Neural cell (in vitro differentiated cells): Measurements from ENCODE around the gene SLC2A4RG.
"Not testable (repeated sequence)": the region's sequence is repeated elsewhere in the genome, so short reads cannot be mapped to it uniquely, and the experiment has no call there.

Experiments used
- POLR2AphosphoS5 ChIP-seq: IDR thresholded peaks from 2 replicates; pipeline ENCODE4 v1.6.1; 2012
- TF ChIP-seq, protein P1 (sequence below): fragments of 450-650 bp; IDR thresholded peaks from 2 replicates; pipeline ENCODE4 v1.5.1; 2014; ENCODE audit warnings: antibody characterized with exemption, mild to moderate bottlenecking, moderate library complexity; ENCODE audit not compliant: poor library complexity, severe bottlenecking

DNA sequence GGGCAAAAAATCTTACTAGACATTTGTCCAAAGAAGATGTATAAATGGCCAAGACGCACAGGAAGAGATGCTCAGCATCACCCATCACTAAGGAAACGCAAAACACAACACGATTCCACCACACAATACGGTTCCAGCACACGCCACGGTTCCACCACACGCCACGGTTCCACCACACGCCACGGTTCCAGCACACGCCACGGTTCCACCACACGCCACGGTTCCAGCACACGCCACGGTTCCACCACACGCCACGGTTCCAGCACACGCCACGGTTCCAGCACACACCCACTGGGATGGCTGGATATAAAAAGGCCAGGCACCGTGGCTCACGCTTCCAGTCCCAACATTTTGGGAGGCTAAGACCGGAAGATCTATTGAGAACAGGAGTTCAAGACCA is 37.3 kb downstream of the SLC2A4RG start:
- TF ChIP-seq, protein P1, sequence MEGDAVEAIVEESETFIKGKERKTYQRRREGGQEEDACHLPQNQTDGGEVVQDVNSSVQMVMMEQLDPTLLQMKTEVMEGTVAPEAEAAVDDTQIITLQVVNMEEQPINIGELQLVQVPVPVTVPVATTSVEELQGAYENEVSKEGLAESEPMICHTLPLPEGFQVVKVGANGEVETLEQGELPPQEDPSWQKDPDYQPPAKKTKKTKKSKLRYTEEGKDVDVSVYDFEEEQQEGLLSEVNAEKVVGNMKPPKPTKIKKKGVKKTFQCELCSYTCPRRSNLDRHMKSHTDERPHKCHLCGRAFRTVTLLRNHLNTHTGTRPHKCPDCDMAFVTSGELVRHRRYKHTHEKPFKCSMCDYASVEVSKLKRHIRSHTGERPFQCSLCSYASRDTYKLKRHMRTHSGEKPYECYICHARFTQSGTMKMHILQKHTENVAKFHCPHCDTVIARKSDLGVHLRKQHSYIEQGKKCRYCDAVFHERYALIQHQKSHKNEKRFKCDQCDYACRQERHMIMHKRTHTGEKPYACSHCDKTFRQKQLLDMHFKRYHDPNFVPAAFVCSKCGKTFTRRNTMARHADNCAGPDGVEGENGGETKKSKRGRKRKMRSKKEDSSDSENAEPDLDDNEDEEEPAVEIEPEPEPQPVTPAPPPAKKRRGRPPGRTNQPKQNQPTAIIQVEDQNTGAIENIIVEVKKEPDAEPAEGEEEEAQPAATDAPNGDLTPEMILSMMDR: not testable (repeated sequence)
- TF ChIP-seq POLR2AphosphoS5: not testable (repeated sequence)
